H9 (cell line): ENCODE measurements around the gene LZTR1. TPM values are rescaled to one million over a fixed set of nuclear protein-coding genes. Genes with fewer than 3 reads are reported as not detected.

ENCODE experiments used
- DNase-seq: peaks from one replicate; pipeline ENCODE4 v3.0.0-alpha.2; 2017
- H2AFZ ChIP-seq: one replicate; pipeline ENCODE4 v1.6.1; 2013; ENCODE audit warnings: mild to moderate bottlenecking, low read length, control low read depth, moderate library complexity
- H2AK5ac ChIP-seq: 2 replicates; pipeline ENCODE4 v1.6.1; 2013; ENCODE audit warnings: low read length, control low read depth, mixed read lengths; ENCODE audit not compliant: insufficient read length
- H2BK120ac ChIP-seq: one replicate; pipeline ENCODE4 v1.6.1; 2013; ENCODE audit warnings: low read depth, mild to moderate bottlenecking, low read length, control low read depth, inconsistent platforms; ENCODE audit not compliant: poor library complexity, severe bottlenecking
- H2BK12ac ChIP-seq: 2 replicates; pipeline ENCODE4 v1.6.1; 2013; ENCODE audit warnings: low read length, control low read depth, mixed read lengths, low read depth; ENCODE audit not compliant: insufficient read length
- H2BK15ac ChIP-seq: 2 replicates; pipeline ENCODE4 v1.6.1; 2013; ENCODE audit warnings: low read depth, low read length, control low read depth
- H2BK20ac ChIP-seq: one replicate; pipeline ENCODE4 v1.6.1; 2013; ENCODE audit warnings: low read depth, mild to moderate bottlenecking, low read length, control low read depth, inconsistent platforms; ENCODE audit not compliant: poor library complexity, severe bottlenecking
- H2BK5ac ChIP-seq: 2 replicates; pipeline ENCODE4 v1.6.1; 2013; ENCODE audit warnings: low read length, control low read depth, mixed read lengths; ENCODE audit not compliant: insufficient read length
- H3K14ac ChIP-seq: 2 replicates; pipeline ENCODE4 v1.6.1; 2013; ENCODE audit warnings: low read length, control low read depth; ENCODE audit not compliant: insufficient read depth
- H3K18ac ChIP-seq: 2 replicates; pipeline ENCODE4 v1.6.1; 2013; ENCODE audit warnings: low read depth, mild to moderate bottlenecking, mixed read lengths, low read length, control low read depth; ENCODE audit not compliant: insufficient read length
- H3K23ac ChIP-seq: 2 replicates; pipeline ENCODE4 v1.6.1; 2013; ENCODE audit warnings: low read length, control low read depth, mixed read lengths, low read depth; ENCODE audit not compliant: insufficient read length
- H3K23me2 ChIP-seq: 2 replicates; pipeline ENCODE4 v1.6.1; 2013; ENCODE audit warnings: low read depth, mild to moderate bottlenecking, mixed read lengths, low read length, control low read depth; ENCODE audit not compliant: insufficient read length, poor library complexity, severe bottlenecking
- H3K27ac ChIP-seq: 2 replicates; pipeline ENCODE4 v1.5.1; 2013; ENCODE audit warnings: low read length, control low read depth, mixed read lengths, low read depth; ENCODE audit not compliant: insufficient read length
- H3K27me3 ChIP-seq: 2 replicates; pipeline ENCODE4 v1.6.1; 2013; ENCODE audit warnings: low read length, control low read depth, inconsistent platforms; ENCODE audit not compliant: insufficient read depth
- H3K4ac ChIP-seq: 2 replicates; pipeline ENCODE4 v1.6.1; 2013; ENCODE audit warnings: low read depth, mild to moderate bottlenecking, control low read depth, inconsistent platforms, low read length, moderate library complexity
- H3K4me1 ChIP-seq: 2 replicates; pipeline ENCODE4 v1.6.1; 2013; ENCODE audit warnings: low read length, control low read depth, inconsistent platforms; ENCODE audit not compliant: insufficient read depth
- H3K4me2 ChIP-seq: 2 replicates; pipeline ENCODE4 v1.6.1; 2013; ENCODE audit warnings: low read length, control low read depth, mixed read lengths; ENCODE audit not compliant: insufficient read length, insufficient read depth
- H3K56ac ChIP-seq: 2 replicates; pipeline ENCODE4 v1.6.1; 2013; ENCODE audit warnings: low read depth, mild to moderate bottlenecking, mixed read lengths, low read length, control low read depth; ENCODE audit not compliant: insufficient read length
- H3K79me1 ChIP-seq: 2 replicates; pipeline ENCODE4 v1.6.1; 2013; ENCODE audit warnings: low read depth, mild to moderate bottlenecking, moderate library complexity, low read length, control low read depth, inconsistent platforms; ENCODE audit not compliant: insufficient read depth, poor library complexity, severe bottlenecking
- H3K79me2 ChIP-seq: 2 replicates; pipeline ENCODE4 v1.6.1; 2013; ENCODE audit warnings: low read length, control low read depth, inconsistent platforms; ENCODE audit not compliant: insufficient read depth
- H3K9ac ChIP-seq: 2 replicates; pipeline ENCODE4 v1.6.1; 2013; ENCODE audit warnings: low read length, control low read depth, mixed read lengths; ENCODE audit not compliant: insufficient read length; ENCODE audit errors: extremely low read depth
- H3K9me3 ChIP-seq: one replicate; pipeline ENCODE4 v1.6.1; 2013; ENCODE audit warnings: low read depth, low read length, inconsistent platforms; ENCODE audit not compliant: control insufficient read depth
- H3T11ph ChIP-seq: one replicate; pipeline ENCODE4 v1.6.1; 2013; ENCODE audit warnings: mild to moderate bottlenecking, low read length, control low read depth, inconsistent platforms
- H4K20me1 ChIP-seq: one replicate; pipeline ENCODE4 v1.6.1; 2013; ENCODE audit not compliant: control insufficient read depth, insufficient read length, insufficient read depth
- H4K5ac ChIP-seq: 2 replicates; pipeline ENCODE4 v1.6.1; 2013; ENCODE audit warnings: low read depth, mild to moderate bottlenecking, mixed read lengths, low read length, control low read depth; ENCODE audit not compliant: insufficient read length
- H4K8ac ChIP-seq: replicated peaks from 2 replicates; pipeline ENCODE4 v1.6.1; 2013; ENCODE audit warnings: low read length, control low read depth, mixed read lengths, low read depth; ENCODE audit not compliant: insufficient read length
- H4K91ac ChIP-seq: 2 replicates; pipeline ENCODE4 v1.6.1; 2013; ENCODE audit warnings: low read depth, mild to moderate bottlenecking, moderate library complexity, mixed read lengths, low read length, control low read depth; ENCODE audit not compliant: insufficient read length
- H3K27ac Mint-ChIP-seq, 3 experiments: 2 replicates in 2 of 3; 3 replicates in 1 of 3; pipeline ENCODE4 v1.8.0; 2020 to 2021; ENCODE audit warnings: mixed read lengths in 3 of 3, mild to moderate bottlenecking in 1 of 3, moderate library complexity in 1 of 3
- H3K27me3 Mint-ChIP-seq: 2 replicates; pipeline ENCODE4 v1.8.0; 2021; ENCODE audit warnings: low read depth, mild to moderate bottlenecking, moderate library complexity, mixed read lengths
- H3K36me3 Mint-ChIP-seq, 3 experiments: 2 replicates in 2 of 3; 3 replicates in 1 of 3; pipeline ENCODE4 v1.8.0; 2020 to 2021; ENCODE audit warnings: low read depth in 3 of 3, mixed read lengths in 3 of 3; ENCODE audit not compliant: insufficient read depth in 1 of 3
- H3K4me1 Mint-ChIP-seq, 2 experiments: 2 replicates each; pipeline ENCODE4 v1.8.0; 2020; ENCODE audit warnings: mixed read lengths in 2 of 2
- H3K4me3 Mint-ChIP-seq, 2 experiments: 2 replicates in 1 of 2; 3 replicates in 1 of 2; pipeline ENCODE4 v1.8.0; 2020 to 2021; ENCODE audit warnings: mild to moderate bottlenecking in 2 of 2, mixed read lengths in 2 of 2, moderate library complexity in 1 of 2
- H3K9me3 Mint-ChIP-seq, 2 experiments: 2 replicates in 1 of 2; 3 replicates in 1 of 2; pipeline ENCODE4 v1.8.0; 2020; ENCODE audit warnings: mild to moderate bottlenecking in 2 of 2, mixed read lengths in 2 of 2, moderate library complexity in 1 of 2
- WGBS: extraction: QIAGEN DNeasy Blood & Tissue Kit; methylation state at CpG from one replicate; pipeline ENCODE4 v1.1.7; 2013; ENCODE audit warnings: missing lambda C conversion rate, low lambda C conversion rate, mixed read lengths; ENCODE audit not compliant: insufficient read length; ENCODE audit errors: extremely low coverage; 5-methylcytosine and 5-hydroxymethylcytosine counted together
- total RNA-seq: library from RNA; stranded (reverse); gene quantifications from 2 replicates; pipeline ENCODE4 v1.2.1, GENCODE V29; 2021
- TF ChIP-seq, protein P1 (sequence below): fragments of 200-600 bp; sonication (generic); conservative IDR thresholded peaks from 3 replicates; pipeline ENCODE4 v1.8.0; 2021; ENCODE audit warnings: antibody characterized with exemption, mild to moderate bottlenecking

LZTR1 gene
- total RNA-seq, 1 experiment from 2014 or later: 47.0 TPM

- H3K27me3 ChIP-seq: no peaks in the 10 kb centered on the region; the same call in 1 of the 2 replicates
- H3K4me2 ChIP-seq: no peak overlapping the region
- no peak overlapping the region for H4K5ac ChIP-seq
- H3K4me1 ChIP-seq: 0 out of 2 replicates have a peak, but pooled peaks cover 2% of the 10 kb centered on the region
- no peak overlapping the region for H2BK12ac ChIP-seq
- no CpG with 5 or more reads among the region's 2 CpGs for WGBS
- H3K79me1 ChIP-seq: no peaks in the 10 kb centered on the region
- TF ChIP-seq, protein P1, sequence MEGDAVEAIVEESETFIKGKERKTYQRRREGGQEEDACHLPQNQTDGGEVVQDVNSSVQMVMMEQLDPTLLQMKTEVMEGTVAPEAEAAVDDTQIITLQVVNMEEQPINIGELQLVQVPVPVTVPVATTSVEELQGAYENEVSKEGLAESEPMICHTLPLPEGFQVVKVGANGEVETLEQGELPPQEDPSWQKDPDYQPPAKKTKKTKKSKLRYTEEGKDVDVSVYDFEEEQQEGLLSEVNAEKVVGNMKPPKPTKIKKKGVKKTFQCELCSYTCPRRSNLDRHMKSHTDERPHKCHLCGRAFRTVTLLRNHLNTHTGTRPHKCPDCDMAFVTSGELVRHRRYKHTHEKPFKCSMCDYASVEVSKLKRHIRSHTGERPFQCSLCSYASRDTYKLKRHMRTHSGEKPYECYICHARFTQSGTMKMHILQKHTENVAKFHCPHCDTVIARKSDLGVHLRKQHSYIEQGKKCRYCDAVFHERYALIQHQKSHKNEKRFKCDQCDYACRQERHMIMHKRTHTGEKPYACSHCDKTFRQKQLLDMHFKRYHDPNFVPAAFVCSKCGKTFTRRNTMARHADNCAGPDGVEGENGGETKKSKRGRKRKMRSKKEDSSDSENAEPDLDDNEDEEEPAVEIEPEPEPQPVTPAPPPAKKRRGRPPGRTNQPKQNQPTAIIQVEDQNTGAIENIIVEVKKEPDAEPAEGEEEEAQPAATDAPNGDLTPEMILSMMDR: no peak
- no peak overlapping the region for H3K4ac ChIP-seq
- peaks cover 0 to 8% (median 4%) of the 10 kb centered on the region in 3 experiments; a peak in 4 of 7 replicates for H3K36me3 Mint-ChIP-seq
- no peak for DNase-seq
- H3K27ac Mint-ChIP-seq: no peak overlapping the region; a peak in 1 of 7 replicates
- H3K18ac ChIP-seq: no peak overlapping the region
- no peak overlapping the region for H2AK5ac ChIP-seq
- H3K4me3 Mint-ChIP-seq: no peak overlapping the region; a peak in 1 of 5 replicates
- H4K20me1 ChIP-seq: no peaks in the 10 kb centered on the region
- no peak overlapping the region for H2BK120ac ChIP-seq
- H2BK15ac ChIP-seq: no peak overlapping the region
- no peak overlapping the region for H3K9ac ChIP-seq
- H3K23me2 ChIP-seq: peaks cover 14% of the 10 kb centered on the region
- H3K27me3 Mint-ChIP-seq: peaks cover 66% of the 10 kb centered on the region
- peaks cover 30 to 35% of the 10 kb centered on the region in 2 experiments for H3K4me1 Mint-ChIP-seq
- no peak overlapping the region for H3K56ac ChIP-seq
- no peaks in the 10 kb centered on the region for H3K79me2 ChIP-seq
- no peak overlapping the region for H3K27ac ChIP-seq
- no peak overlapping the region for H2AFZ ChIP-seq
- H2BK20ac ChIP-seq: no peak overlapping the region
- no peak overlapping the region for H2BK5ac ChIP-seq
- no peaks in the 10 kb centered on the region for H3K9me3 ChIP-seq
- H3T11ph ChIP-seq: no peak overlapping the region
- H4K91ac ChIP-seq: no peak overlapping the region
- H4K8ac ChIP-seq: no peak overlapping the region
- no peak overlapping the region for H3K14ac ChIP-seq
- H3K9me3 Mint-ChIP-seq: peaks cover 13 to 15% of the 10 kb centered on the region in 2 experiments
- no peak overlapping the region for H3K23ac ChIP-seq
These were observed 3.7 kb upstream of the LZTR1 start for GRCh38 chr22:20978419-20978818.
